HL-60 (cell line): ENCODE results near the gene EEF2K.
A peak's percentile ranks its signal among the peaks of the same experiment; 100 is the strongest.

Source experiments
- DNase-seq, 2 experiments: peaks; one replicate each; pipeline ENCODE4 v3.0.0-alpha.2; 2010 to 2020; ENCODE audit warnings: low read depth in 1 of 2, low spot score in 1 of 2
- H3K27ac ChIP-seq: fragments of 250-450 bp; sonication (Bioruptor Pico); replicated peaks from 2 replicates; pipeline ENCODE4 v1.5.1; 2020; ENCODE audit warnings: mild to moderate bottlenecking, moderate library complexity
- H3K27me3 ChIP-seq: fragments of 250-450 bp; sonication (Bioruptor Pico); 2 replicates; pipeline ENCODE4 v1.5.1; 2021; ENCODE audit warnings: mild to moderate bottlenecking, moderate library complexity; ENCODE audit not compliant: insufficient read depth, poor library complexity, severe bottlenecking
- H3K4me3 ChIP-seq: replicated peaks from 2 replicates; pipeline ENCODE4 v1.5.1; 2011; ENCODE audit warnings: mild to moderate bottlenecking, control low read depth, low read length; ENCODE audit not compliant: insufficient read depth
- GABPA ChIP-seq: IDR thresholded peaks from 2 replicates; pipeline ENCODE4 v1.6.1; 2012; ENCODE audit warnings: low read depth
- POLR2AphosphoS5 ChIP-seq: IDR thresholded peaks from 2 replicates; pipeline ENCODE4 v1.6.1; 2012; ENCODE audit warnings: low read depth
- SPI1 ChIP-seq: IDR thresholded peaks from 2 replicates; pipeline ENCODE4 v1.6.1; 2012; ENCODE audit warnings: low read depth, mild to moderate bottlenecking, borderline replicate concordance
- TF ChIP-seq, protein P1 (sequence below): IDR thresholded peaks from 2 replicates; pipeline ENCODE4 v1.6.1; 2012; ENCODE audit warnings: low read depth; ENCODE audit not compliant: insufficient replicate concordance
- TF ChIP-seq, protein P2 (sequence below): IDR thresholded peaks from one replicate; pipeline ENCODE4 v1.5.1; 2011; ENCODE audit warnings: low read length, control low read depth, inconsistent platforms; ENCODE audit not compliant: insufficient read depth

EEF2K gene

DNA sequence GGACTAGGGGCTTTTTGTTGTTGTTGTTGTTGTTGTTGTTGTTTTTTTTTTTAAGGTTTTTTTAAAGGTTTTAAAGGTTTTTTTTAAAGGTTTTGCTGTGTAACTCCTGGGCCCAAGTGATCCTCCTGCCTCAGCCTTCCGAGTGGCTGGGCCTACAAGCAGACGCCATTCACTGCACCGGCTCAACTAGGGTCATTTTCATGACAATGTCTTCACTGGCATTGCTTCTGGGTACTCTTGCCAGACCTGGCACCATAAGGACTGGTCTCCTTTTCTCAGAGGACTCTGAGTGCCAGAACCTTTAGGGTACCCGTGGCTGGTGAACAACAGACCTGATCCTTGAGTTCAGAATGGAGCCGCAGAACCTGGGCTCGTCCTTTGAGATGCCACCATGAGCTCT lies 111.5 kb downstream of the EEF2K start:
- no peak for DNase-seq
- TF ChIP-seq, protein P1, sequence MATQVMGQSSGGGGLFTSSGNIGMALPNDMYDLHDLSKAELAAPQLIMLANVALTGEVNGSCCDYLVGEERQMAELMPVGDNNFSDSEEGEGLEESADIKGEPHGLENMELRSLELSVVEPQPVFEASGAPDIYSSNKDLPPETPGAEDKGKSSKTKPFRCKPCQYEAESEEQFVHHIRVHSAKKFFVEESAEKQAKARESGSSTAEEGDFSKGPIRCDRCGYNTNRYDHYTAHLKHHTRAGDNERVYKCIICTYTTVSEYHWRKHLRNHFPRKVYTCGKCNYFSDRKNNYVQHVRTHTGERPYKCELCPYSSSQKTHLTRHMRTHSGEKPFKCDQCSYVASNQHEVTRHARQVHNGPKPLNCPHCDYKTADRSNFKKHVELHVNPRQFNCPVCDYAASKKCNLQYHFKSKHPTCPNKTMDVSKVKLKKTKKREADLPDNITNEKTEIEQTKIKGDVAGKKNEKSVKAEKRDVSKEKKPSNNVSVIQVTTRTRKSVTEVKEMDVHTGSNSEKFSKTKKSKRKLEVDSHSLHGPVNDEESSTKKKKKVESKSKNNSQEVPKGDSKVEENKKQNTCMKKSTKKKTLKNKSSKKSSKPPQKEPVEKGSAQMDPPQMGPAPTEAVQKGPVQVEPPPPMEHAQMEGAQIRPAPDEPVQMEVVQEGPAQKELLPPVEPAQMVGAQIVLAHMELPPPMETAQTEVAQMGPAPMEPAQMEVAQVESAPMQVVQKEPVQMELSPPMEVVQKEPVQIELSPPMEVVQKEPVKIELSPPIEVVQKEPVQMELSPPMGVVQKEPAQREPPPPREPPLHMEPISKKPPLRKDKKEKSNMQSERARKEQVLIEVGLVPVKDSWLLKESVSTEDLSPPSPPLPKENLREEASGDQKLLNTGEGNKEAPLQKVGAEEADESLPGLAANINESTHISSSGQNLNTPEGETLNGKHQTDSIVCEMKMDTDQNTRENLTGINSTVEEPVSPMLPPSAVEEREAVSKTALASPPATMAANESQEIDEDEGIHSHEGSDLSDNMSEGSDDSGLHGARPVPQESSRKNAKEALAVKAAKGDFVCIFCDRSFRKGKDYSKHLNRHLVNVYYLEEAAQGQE = no peak
- TF ChIP-seq POLR2AphosphoS5 (no peak), GABPA (no peak), SPI1 (no peak)
- TF ChIP-seq, protein P2, sequence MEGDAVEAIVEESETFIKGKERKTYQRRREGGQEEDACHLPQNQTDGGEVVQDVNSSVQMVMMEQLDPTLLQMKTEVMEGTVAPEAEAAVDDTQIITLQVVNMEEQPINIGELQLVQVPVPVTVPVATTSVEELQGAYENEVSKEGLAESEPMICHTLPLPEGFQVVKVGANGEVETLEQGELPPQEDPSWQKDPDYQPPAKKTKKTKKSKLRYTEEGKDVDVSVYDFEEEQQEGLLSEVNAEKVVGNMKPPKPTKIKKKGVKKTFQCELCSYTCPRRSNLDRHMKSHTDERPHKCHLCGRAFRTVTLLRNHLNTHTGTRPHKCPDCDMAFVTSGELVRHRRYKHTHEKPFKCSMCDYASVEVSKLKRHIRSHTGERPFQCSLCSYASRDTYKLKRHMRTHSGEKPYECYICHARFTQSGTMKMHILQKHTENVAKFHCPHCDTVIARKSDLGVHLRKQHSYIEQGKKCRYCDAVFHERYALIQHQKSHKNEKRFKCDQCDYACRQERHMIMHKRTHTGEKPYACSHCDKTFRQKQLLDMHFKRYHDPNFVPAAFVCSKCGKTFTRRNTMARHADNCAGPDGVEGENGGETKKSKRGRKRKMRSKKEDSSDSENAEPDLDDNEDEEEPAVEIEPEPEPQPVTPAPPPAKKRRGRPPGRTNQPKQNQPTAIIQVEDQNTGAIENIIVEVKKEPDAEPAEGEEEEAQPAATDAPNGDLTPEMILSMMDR = no peak
- H3K4me3 ChIP-seq = no peak overlapping the region
- no peak overlapping the region for H3K27ac ChIP-seq
- H3K27me3 ChIP-seq = no peaks in the 10 kb centered on the region

DNA sequence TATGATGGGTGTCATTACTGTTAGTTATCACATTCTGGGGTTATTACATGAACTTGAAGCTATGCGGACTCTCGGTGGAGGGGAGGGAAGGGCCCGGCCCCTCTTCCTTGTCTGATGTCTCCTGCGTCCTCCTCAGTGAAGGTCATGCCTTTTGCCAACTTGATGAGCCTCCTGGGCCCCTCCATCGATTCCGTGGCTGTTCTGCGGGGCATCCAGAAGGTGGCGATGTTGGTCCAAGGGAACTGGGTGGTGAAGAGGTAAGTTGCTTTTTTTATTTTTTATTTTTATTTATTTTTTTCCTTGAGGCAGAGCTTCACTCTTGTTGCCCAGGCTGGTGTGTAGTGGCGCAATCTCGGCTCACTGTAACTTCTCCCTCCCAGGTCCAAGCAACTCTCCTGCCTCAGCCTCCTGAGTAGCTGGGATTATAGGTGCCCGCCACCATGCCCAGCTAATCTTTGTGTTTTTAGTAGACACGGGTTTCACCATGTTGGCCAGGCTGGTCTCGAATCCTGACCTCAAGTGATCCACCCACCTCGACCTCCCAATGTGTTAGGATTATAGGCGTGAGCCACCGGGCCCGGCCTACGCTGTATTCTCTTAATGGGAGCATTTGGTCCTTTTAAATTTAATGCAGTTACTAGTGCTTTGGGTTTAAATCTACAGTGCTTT lies 112.7 kb downstream of the EEF2K start:
- DNase-seq = peak in 1 of 2 experiments; percentile 60
- no peak overlapping the region for H3K27ac ChIP-seq
- H3K4me3 ChIP-seq = no peak overlapping the region
- H3K27me3 ChIP-seq = no peaks in the 10 kb centered on the region
- TF ChIP-seq, protein P2 = peak; percentile 61
- TF ChIP-seq, protein P1 = no peak

DNA sequence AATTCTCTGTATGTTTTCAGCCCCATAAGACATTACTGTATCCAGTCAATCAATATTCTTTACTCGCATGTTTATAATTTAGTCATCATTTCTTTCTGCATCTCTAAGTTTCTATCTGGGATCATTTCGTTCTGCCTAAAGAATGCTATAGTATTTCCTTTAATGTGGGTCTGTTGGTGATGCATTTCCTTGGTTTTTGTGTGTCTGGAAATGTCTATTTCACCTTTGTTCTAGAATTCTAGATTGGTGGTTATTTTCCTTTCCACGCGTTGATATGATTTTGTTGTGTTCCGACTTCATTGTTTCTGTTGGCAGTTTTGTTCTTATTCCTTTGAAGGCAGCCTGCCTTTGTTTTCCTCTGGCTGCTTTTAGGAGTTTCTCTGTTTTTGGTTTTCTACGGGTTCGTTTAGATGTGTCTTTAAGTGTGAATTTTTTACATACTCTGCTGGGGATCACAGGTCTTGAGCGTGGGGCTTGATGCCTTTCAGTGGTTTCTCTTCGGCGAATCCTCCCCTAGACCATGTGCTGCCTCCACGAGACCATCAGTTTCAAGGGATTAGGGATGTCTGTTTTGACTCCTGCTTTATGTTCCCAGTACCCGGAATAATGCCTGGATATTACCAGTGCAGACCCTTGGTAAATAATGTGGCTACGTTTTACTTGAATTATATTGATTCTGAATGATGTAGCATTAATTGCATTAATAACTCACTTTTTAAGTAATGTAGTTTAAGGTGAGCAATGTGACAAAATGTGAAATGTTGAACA lies 114.7 kb downstream of the EEF2K start:
- H3K27ac ChIP-seq = no peak overlapping the region
- TF ChIP-seq, protein P1 = no peak
- TF ChIP-seq GABPA (no peak), SPI1 (no peak)
- TF ChIP-seq, protein P2 = no peak
- no peak overlapping the region for H3K4me3 ChIP-seq
- H3K27me3 ChIP-seq = no peaks in the 10 kb centered on the region
- no peak for DNase-seq
